ENCODE data around the gene CLUH.
"Not testable (repeated sequence)": the region's sequence is repeated elsewhere in the genome, so short reads cannot be mapped to it uniquely, and the experiment has no call there.

CLUH gene

GRCh38 chr17:2687074-2687418 lies 24.5 kb downstream of the CLUH start:
- DNase-seq, result no peak

GRCh38 chr17:2685696-2686095 lies 25.9 kb downstream of the CLUH start:
- DNase-seq, result no peak

- DNase-seq, result no peak
These were observed 27.0 kb downstream of the CLUH start for GRCh38 chr17:2684549-2684948.

GRCh38 chr17:2683912-2684311 lies 27.7 kb downstream of the CLUH start:
- DNase-seq, result no peak

- DNase-seq, result no peak
These were observed 29.2 kb downstream of the CLUH start for GRCh38 chr17:2682176-2682938.

- DNase-seq, result no peak
These were observed 29.9 kb downstream of the CLUH start for GRCh38 chr17:2681650-2682049.

- DNase-seq, result no peak
These were observed 30.6 kb downstream of the CLUH start for GRCh38 chr17:2680961-2681360.

GRCh38 chr17:2679247-2679646 lies 32.3 kb downstream of the CLUH start:
- DNase-seq, result not testable (repeated sequence)

- no peak for DNase-seq
These were observed 39.5 kb downstream of the CLUH start for GRCh38 chr17:2672026-2672425.

GRCh38 chr17:2660410-2660809 lies 51.2 kb downstream of the CLUH start:
- not testable (repeated sequence) for DNase-seq

- DNase-seq, result not testable (repeated sequence)
These were observed 52.2 kb downstream of the CLUH start for GRCh38 chr17:2659337-2659736.

- no peak for DNase-seq
These were observed 55.3 kb downstream of the CLUH start for GRCh38 chr17:2656283-2656682.

- no peak for DNase-seq
These were observed 56.0 kb downstream of the CLUH start for GRCh38 chr17:2655546-2655945.

GRCh38 chr17:2652911-2653310 lies 58.7 kb downstream of the CLUH start:
- DNase-seq, result not testable (repeated sequence)

- no peak for DNase-seq
These were observed 62.4 kb downstream of the CLUH start for GRCh38 chr17:2649191-2649590.

GRCh38 chr17:2647957-2648356 lies 63.6 kb downstream of the CLUH start:
- no peak for DNase-seq

GRCh38 chr17:2644971-2645370 lies 66.6 kb downstream of the CLUH start:
- no peak for DNase-seq

Measured in effector CD8-positive, alpha-beta T cell (primary cell).